HFF-Myc (cell line): ENCODE measurements around the gene ARMC9.

Experiments
- DNase-seq: peaks from one replicate; pipeline ENCODE4 v3.0.0-alpha.2; 2011; ENCODE audit warnings: low read depth; ENCODE audit errors: extremely low read depth
- H3K4me3 ChIP-seq: replicated peaks from 2 replicates; pipeline ENCODE4 v1.5.1; 2011; ENCODE audit warnings: low read depth, mild to moderate bottlenecking, control low read depth, low read length
- CTCF ChIP-seq: IDR thresholded peaks from 2 replicates; pipeline ENCODE4 v1.5.1; 2012; ENCODE audit warnings: mild to moderate bottlenecking, low read depth, low read length, control low read depth; ENCODE audit errors: missing control alignments

ARMC9 gene

GRCh38 chr2:231376857-231377256, 178.4 kb downstream of the ARMC9 start:
- no peak for TF ChIP-seq CTCF
- no peak for DNase-seq

GRCh38 chr2:231378026-231378722, 179.7 kb downstream of the ARMC9 start:
- TF ChIP-seq CTCF, result no peak
- no peak overlapping the region for H3K4me3 ChIP-seq
- no peak for DNase-seq

More at GRCh38 chr2:231376857-231377256, 178.4 kb downstream of the ARMC9 start:
- no peak overlapping the region for H3K4me3 ChIP-seq

GRCh38 chr2:231379266-231380215, 181.1 kb downstream of the ARMC9 start:
- DNase-seq, result no peak
- no peak for TF ChIP-seq CTCF
- H3K4me3 ChIP-seq, result no peak overlapping the region

- no peak for DNase-seq
- no peak for TF ChIP-seq CTCF
- H3K4me3 ChIP-seq, result no peak overlapping the region
Observed at GRCh38 chr2:231380307-231380706, 181.9 kb downstream of the ARMC9 start.

GRCh38 chr2:231380991-231381847, 182.8 kb downstream of the ARMC9 start:
- no peak overlapping the region for H3K4me3 ChIP-seq
- no peak for DNase-seq
- TF ChIP-seq CTCF, result no peak

- DNase-seq, result no peak
- no peak overlapping the region for H3K4me3 ChIP-seq
- TF ChIP-seq CTCF, result no peak
Observed at GRCh38 chr2:231382116-231382515, 183.7 kb downstream of the ARMC9 start.
